SK-N-SH (cell line): ENCODE data around the gene CHST3. TPM values are rescaled to one million over a fixed set of nuclear protein-coding genes. Genes with fewer than 3 reads are reported as not detected.
"Not testable (repeated sequence)": the region's sequence is repeated elsewhere in the genome, so short reads cannot be mapped to it uniquely, and the experiment has no call there.

Source experiments
- CTCF ChIA-PET: fragments of 300-600, 350-600 bp; formaldehyde crosslinking; extraction: SDS; loops from one replicate; lab custom pipeline; 2021; lab: Yijun Ruan, JAX
- POLR2A ChIA-PET: fragments of 350-600 bp; sonication (Branson Sonifier 250); formaldehyde crosslinking; extraction: SDS; loops from one replicate; lab custom pipeline; 2020; ENCODE audit warnings: antibody characterized with exemption, inconsistent platforms; lab: Yijun Ruan, JAX
- DNase-seq: peaks from one replicate; pipeline ENCODE4 v3.0.0; 2012
- H2AFZ ChIP-seq: fragments of 200-600 bp; sonication (generic); 2 replicates; pipeline ENCODE4 v1.8.1; 2016; ENCODE audit warnings: antibody characterized with exemption, mild to moderate bottlenecking, low read depth
- H3F3A ChIP-seq: fragments of 200-600 bp; sonication (generic); replicated peaks from 2 replicates; pipeline ENCODE3; 2016; ENCODE audit warnings: antibody characterized with exemption, mild to moderate bottlenecking; ENCODE audit not compliant: insufficient read depth
- H3K27ac ChIP-seq, 2 experiments: fragments of 200-500 bp in 1 of 2; fragments of 200-600 bp in 1 of 2; sonication (Bioruptor generic) in 1 of 2; sonication (generic), shearing (Covaris generic) in 1 of 2; 2 replicates each; pipeline versions ENCODE4 v1.5.1 to v1.6.1; 2014 to 2016; ENCODE audit warnings: low read depth in 2 of 2, inconsistent platforms in 1 of 2, low read length in 1 of 2, mild to moderate bottlenecking in 1 of 2, mixed read lengths in 1 of 2
- H3K27me3 ChIP-seq: fragments of 200-600 bp; sonication (generic), shearing (Covaris generic); 2 replicates; pipeline ENCODE4 v1.6.1; 2016; ENCODE audit warnings: mixed run types; ENCODE audit not compliant: insufficient read depth
- H3K36me3 ChIP-seq, 2 experiments: fragments of 200-500 bp in 1 of 2; fragments of 200-600 bp in 1 of 2; sonication (Bioruptor generic) in 1 of 2; sonication (generic) in 1 of 2; replicated peaks in 1 of 2; 2 replicates each; pipeline versions ENCODE3 to v1.5.1; 2014 to 2016; ENCODE audit warnings: low read length in 1 of 2, mild to moderate bottlenecking in 1 of 2; ENCODE audit not compliant: insufficient read depth in 2 of 2, control insufficient read depth in 1 of 2
- H3K4me1 ChIP-seq, 2 experiments: fragments of 200-500 bp in 1 of 2; fragments of 200-600 bp in 1 of 2; sonication (Bioruptor generic) in 1 of 2; sonication (generic), shearing (Covaris generic) in 1 of 2; 2 replicates each; pipeline versions ENCODE4 v1.5.1 to v1.6.1; 2014 to 2016; ENCODE audit warnings: low read depth in 1 of 2, low read length in 1 of 2, mixed run types in 1 of 2; ENCODE audit not compliant: insufficient read depth in 2 of 2, control insufficient read depth in 1 of 2
- H3K4me2 ChIP-seq: fragments of 200-600 bp; sonication (generic), shearing (Covaris generic); 2 replicates; pipeline ENCODE4 v1.6.1; 2017; ENCODE audit warnings: mixed run types
- H3K4me3 ChIP-seq, 2 experiments: fragments of 200-500 bp in 1 of 2; fragments of 200-600 bp in 1 of 2; sonication (Bioruptor generic) in 1 of 2; sonication (generic), shearing (Covaris generic) in 1 of 2; 2 replicates each; pipeline versions ENCODE4 v1.5.1 to v1.8.1; 2014 to 2016; ENCODE audit warnings: low read depth in 2 of 2, inconsistent platforms in 1 of 2, low read length in 1 of 2, mild to moderate bottlenecking in 1 of 2, mixed read lengths in 1 of 2, moderate library complexity in 1 of 2
- H3K79me2 ChIP-seq: fragments of 200-600 bp; sonication (generic); 2 replicates; pipeline ENCODE4 v1.8.1; 2017; ENCODE audit warnings: mild to moderate bottlenecking; ENCODE audit not compliant: insufficient read depth
- H3K9ac ChIP-seq: fragments of 200-600 bp; sonication (generic); 2 replicates; pipeline ENCODE4 v1.6.1; 2017; ENCODE audit warnings: mixed run types
- H3K9me2 ChIP-seq: fragments of 200-600 bp; sonication (generic); 2 replicates; pipeline ENCODE4 v1.6.1; 2017; ENCODE audit warnings: mixed run types
- H3K9me3 ChIP-seq: fragments of 200-600 bp; sonication (generic); 2 replicates; pipeline ENCODE4 v1.6.1; 2017; ENCODE audit warnings: mixed run types, mild to moderate bottlenecking, moderate library complexity
- H4K20me1 ChIP-seq: fragments of 200-600 bp; sonication (generic); 2 replicates; pipeline ENCODE4 v1.6.1; 2017; ENCODE audit warnings: mild to moderate bottlenecking, mixed run types; ENCODE audit not compliant: insufficient read depth
- CHD2 ChIP-seq: fragments of 150-350 bp; IDR thresholded peaks from 2 replicates; pipeline ENCODE4 v1.6.1; 2018; ENCODE audit warnings: low read length; ENCODE audit not compliant: partially characterized antibody
- ELF1 ChIP-seq: IDR thresholded peaks from 2 replicates; pipeline ENCODE4 v1.4.0; 2012
- EP300 ChIP-seq, 2 experiments: IDR thresholded peaks; 2 replicates each; pipeline versions ENCODE4 v1.4.0 to v1.6.1; 2012; ENCODE audit warnings: borderline replicate concordance in 1 of 2, low read depth in 1 of 2, low read length in 1 of 2
- FOSL2 ChIP-seq: IDR thresholded peaks from 2 replicates; pipeline ENCODE4 v1.4.0; 2012; ENCODE audit warnings: low read depth, mild to moderate bottlenecking, moderate library complexity, borderline replicate concordance
- FOXJ3 ChIP-seq: sonication (generic); formaldehyde crosslinking; IDR thresholded peaks from 2 replicates; pipeline ENCODE4 v1.5.1; 2020; ENCODE audit warnings: mild to moderate bottlenecking, missing genetic modification reagents
- FOXM1 ChIP-seq: IDR thresholded peaks from 2 replicates; pipeline ENCODE4 v1.4.0; 2012; ENCODE audit warnings: low read depth, mild to moderate bottlenecking
- GATA2 ChIP-seq: sonication (generic); formaldehyde crosslinking; IDR thresholded peaks from 2 replicates; pipeline ENCODE4 v1.5.0; 2020; ENCODE audit warnings: mild to moderate bottlenecking, missing genetic modification reagents
- MEF2A ChIP-seq: IDR thresholded peaks from 2 replicates; pipeline ENCODE4 v1.4.0; 2012; ENCODE audit warnings: low read depth, borderline replicate concordance
- NFIC ChIP-seq: IDR thresholded peaks from 2 replicates; pipeline ENCODE4 v1.4.0; 2012; ENCODE audit warnings: borderline replicate concordance
- NRF1 ChIP-seq: IDR thresholded peaks from 2 replicates; pipeline ENCODE4 v1.6.1; 2012; ENCODE audit warnings: low read depth, mild to moderate bottlenecking, low read length
- RAD21 ChIP-seq: IDR thresholded peaks from 2 replicates; pipeline ENCODE4 v1.6.1; 2012; ENCODE audit warnings: mild to moderate bottlenecking, low read length
- RCOR1 ChIP-seq: fragments of 150-350 bp; IDR thresholded peaks from 2 replicates; pipeline ENCODE4 v1.6.1; 2017; ENCODE audit warnings: antibody characterized with exemption, low read length
- RFX5 ChIP-seq: IDR thresholded peaks from 2 replicates; pipeline ENCODE4 v1.6.1; 2012; ENCODE audit warnings: mild to moderate bottlenecking, improper control_type of control experiment, low read length
- SMC3 ChIP-seq: IDR thresholded peaks from 2 replicates; pipeline ENCODE4 v1.6.1; 2012; ENCODE audit warnings: low read depth, low read length, improper control_type of control experiment
- TAF1 ChIP-seq: IDR thresholded peaks from 2 replicates; pipeline ENCODE4 v1.6.1; 2012; ENCODE audit warnings: low read depth, mild to moderate bottlenecking, low read length, moderate library complexity, borderline replicate concordance
- TCF12 ChIP-seq: IDR thresholded peaks from 2 replicates; pipeline ENCODE4 v1.4.0; 2012
- TEAD4 ChIP-seq: IDR thresholded peaks from 2 replicates; pipeline ENCODE4 v1.4.0; 2012; ENCODE audit warnings: mild to moderate bottlenecking, borderline replicate concordance; ENCODE audit not compliant: insufficient read depth
- YY1 ChIP-seq: IDR thresholded peaks from 2 replicates; pipeline ENCODE4 v1.4.0; 2012; ENCODE audit warnings: low read depth, mild to moderate bottlenecking
- WGBS: methylation state at CpG from one replicate; pipeline ENCODE4 v1.1.6; 2017; ENCODE audit warnings: low lambda C conversion rate; 5-methylcytosine and 5-hydroxymethylcytosine counted together
- polyA plus RNA-seq, 3 experiments: library from polyadenylated mRNA; depleted of rRNA; stranded (reverse); fragments of >200 nt; gene quantifications; 2 replicates each; pipeline ENCODE4 v1.2.3, GENCODE V29; 2012
- TF ChIP-seq, protein P1 (sequence below): IDR thresholded peaks from 2 replicates; pipeline ENCODE4 v1.6.1; 2012; ENCODE audit warnings: mild to moderate bottlenecking, low read depth, low read length, moderate library complexity

Gene CHST3
- polyA plus RNA-seq, 1 of the 3 experiments (the other 2 are of a cell fraction) = 6.0 TPM

DNA sequence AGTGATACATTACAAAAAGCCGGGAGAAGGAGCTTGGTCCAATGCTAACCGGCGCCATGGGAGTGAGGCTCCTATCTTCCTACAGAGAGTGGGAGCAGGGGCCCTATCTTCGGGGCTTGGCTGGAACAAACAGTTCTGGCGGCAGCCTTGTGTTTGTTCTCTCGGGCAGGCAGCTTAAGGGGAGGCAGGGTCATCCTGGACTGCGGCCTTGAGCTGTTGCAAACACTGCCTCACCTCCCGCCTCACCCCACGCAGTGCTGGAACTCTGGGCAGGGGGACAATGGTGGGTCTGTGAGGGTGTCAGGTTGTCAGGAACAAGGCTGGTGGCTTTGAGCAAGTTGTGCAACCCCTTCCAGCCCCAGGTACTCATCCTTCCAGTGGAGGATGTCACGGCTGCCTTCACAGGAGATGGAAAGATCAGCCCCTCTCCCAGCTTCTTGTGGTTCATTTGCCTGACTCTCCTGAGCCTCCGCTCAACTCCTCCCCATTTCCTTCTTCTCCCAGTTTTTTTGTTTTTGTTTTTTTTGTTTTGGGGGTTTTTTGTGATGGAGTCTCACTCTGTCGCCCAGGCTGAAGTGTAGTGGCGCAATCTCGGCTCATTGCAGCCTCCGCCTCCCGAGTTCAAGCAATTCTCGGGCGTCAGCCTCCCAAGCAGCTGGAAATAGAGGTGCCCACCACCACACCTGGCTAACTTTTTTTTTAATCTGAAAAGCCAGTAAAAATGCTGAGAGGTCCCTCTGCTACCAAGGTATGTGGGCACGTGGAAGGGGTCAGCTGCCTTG, 66.8 kb downstream of the CHST3 start:
- Histone ChIP-seq H3K9ac (no peak overlapping the region), H2AFZ (no peak overlapping the region), H3K9me3 (no peaks in the 10 kb centered on the region), H3K79me2 (no peaks in the 10 kb centered on the region), H3K27me3 (no peaks in the 10 kb centered on the region), H3K27ac (no peak overlapping the region), H3K4me3 (no peak overlapping the region), H3K9me2 (no peaks in the 10 kb centered on the region), H3F3A (no peaks in the 10 kb centered on the region), H3K4me1 (no peaks in the 10 kb centered on the region; a peak in 1 of 4 replicates), H3K36me3 (no peaks in the 10 kb centered on the region), H3K4me2 (no peak overlapping the region)
- CTCF ChIA-PET = interaction anchor here (0.7 to 2.3 kb wide), 3 partner anchors 14 to 135 kb away, joined by 3 to 9 read pairs (median 4); no protein-coding TSS in a partner anchor
- 84% methylated on average over 14 of the region's 19 CpGs for WGBS
- no peak for DNase-seq
- TF ChIP-seq RCOR1 (no peak), CHD2 (no peak), GATA2 (CRISPR knock-in tag) (no peak), RFX5 (no peak), NRF1 (no peak), SMC3 (no peak), RAD21 (no peak)
- TF ChIP-seq, all 33 proteins: peak for 0
- H4K20me1 ChIP-seq = no peaks in the 10 kb centered on the region
- POLR2A ChIA-PET = no interaction called here

DNA sequence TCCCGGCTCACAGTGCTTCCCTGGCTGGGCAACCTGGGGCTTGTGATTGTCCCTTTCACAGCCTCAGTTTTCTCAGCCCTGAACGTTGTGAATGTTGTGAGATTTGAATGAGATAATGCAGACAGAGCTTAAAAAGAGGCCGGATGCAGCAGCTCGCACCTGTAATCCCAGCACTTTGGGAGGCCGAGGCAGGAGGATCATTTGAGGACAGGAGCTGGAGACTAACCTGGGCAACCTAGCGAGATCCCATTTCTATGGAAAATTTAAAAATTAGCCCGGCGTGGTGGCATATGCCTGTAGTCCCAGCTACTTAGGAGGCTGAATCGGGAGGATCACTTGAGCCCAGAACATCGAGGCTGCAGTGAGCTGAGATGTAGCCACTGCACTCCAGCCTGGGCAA, 67.5 kb downstream of the CHST3 start:
- Histone ChIP-seq H3K4me1 (no peaks in the 10 kb centered on the region), H4K20me1 (no peaks in the 10 kb centered on the region), H3K9me3 (no peaks in the 10 kb centered on the region), H3K27me3 (no peaks in the 10 kb centered on the region), H2AFZ (no peak overlapping the region), H3K9me2 (no peaks in the 10 kb centered on the region), H3K27ac (no peak overlapping the region), H3K9ac (no peak overlapping the region), H3K36me3 (no peaks in the 10 kb centered on the region), H3K4me2 (no peak overlapping the region), H3K79me2 (no peaks in the 10 kb centered on the region), H3K4me3 (no peak overlapping the region), H3F3A (no peaks in the 10 kb centered on the region)
- CTCF ChIA-PET = interaction anchor here (2.3 kb wide), 1 partner anchor 135 kb away, joined by 9 read pairs; no protein-coding TSS in a partner anchor
- POLR2A ChIA-PET = no interaction called here
- WGBS = 79% methylated on average over 10 of the region's 10 CpGs
- TF ChIP-seq FOXJ3 (no peak), TAF1 (no peak), TEAD4 (no peak), MEF2A (no peak), EP300 (IDR thresholded peaks at IDR 0.05; ENCODE audit: borderline replicate concordance in 1 of 2, low read depth in 1 of 2, low read length in 1 of 2) (no peak), NFIC (no peak), FOSL2 (no peak), FOXM1 (no peak), YY1 (no peak), NRF1 (no peak), ELF1 (no peak), TCF12 (no peak)
- TF ChIP-seq, protein P1, sequence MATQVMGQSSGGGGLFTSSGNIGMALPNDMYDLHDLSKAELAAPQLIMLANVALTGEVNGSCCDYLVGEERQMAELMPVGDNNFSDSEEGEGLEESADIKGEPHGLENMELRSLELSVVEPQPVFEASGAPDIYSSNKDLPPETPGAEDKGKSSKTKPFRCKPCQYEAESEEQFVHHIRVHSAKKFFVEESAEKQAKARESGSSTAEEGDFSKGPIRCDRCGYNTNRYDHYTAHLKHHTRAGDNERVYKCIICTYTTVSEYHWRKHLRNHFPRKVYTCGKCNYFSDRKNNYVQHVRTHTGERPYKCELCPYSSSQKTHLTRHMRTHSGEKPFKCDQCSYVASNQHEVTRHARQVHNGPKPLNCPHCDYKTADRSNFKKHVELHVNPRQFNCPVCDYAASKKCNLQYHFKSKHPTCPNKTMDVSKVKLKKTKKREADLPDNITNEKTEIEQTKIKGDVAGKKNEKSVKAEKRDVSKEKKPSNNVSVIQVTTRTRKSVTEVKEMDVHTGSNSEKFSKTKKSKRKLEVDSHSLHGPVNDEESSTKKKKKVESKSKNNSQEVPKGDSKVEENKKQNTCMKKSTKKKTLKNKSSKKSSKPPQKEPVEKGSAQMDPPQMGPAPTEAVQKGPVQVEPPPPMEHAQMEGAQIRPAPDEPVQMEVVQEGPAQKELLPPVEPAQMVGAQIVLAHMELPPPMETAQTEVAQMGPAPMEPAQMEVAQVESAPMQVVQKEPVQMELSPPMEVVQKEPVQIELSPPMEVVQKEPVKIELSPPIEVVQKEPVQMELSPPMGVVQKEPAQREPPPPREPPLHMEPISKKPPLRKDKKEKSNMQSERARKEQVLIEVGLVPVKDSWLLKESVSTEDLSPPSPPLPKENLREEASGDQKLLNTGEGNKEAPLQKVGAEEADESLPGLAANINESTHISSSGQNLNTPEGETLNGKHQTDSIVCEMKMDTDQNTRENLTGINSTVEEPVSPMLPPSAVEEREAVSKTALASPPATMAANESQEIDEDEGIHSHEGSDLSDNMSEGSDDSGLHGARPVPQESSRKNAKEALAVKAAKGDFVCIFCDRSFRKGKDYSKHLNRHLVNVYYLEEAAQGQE = no peak
- no peak for DNase-seq

DNA sequence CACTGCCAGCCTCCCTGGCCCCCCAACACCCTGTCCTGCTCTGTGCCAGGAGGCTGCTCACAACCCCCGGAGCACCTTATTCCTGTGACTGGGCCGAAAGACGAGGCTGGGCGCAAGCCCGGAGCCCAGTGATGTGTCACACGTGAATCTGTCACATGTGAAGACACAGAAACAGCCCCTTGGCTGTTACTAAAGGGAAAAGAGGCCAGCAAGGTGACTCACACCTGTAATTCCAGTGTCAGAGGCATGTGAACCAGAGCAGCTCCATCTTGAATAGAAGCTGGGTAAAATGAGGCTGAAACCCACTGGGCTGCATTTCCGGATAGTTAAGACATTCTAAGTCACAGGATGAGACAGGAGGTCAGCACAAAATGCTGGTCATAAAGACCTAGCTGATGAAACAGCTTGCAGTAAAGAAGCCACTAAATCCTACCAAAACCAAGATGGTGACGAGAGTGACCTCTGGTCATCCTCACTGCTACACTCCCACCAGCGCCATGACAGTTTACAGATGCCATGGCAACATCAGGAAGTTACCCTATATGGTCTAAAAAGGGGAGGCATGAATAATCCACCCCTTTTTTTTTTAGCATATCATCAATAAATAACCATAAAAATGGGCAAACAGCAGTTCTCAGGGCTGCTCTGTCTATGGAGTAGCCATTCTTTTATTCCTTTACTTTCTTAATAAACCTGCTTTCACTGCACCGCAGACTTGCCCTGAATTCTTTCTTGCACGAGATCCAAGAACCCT, 68.4 kb downstream of the CHST3 start:
- H2AFZ ChIP-seq, H3K4me2 ChIP-seq, H4K20me1 ChIP-seq, H3K27me3 ChIP-seq, DNase-seq, H3K9ac ChIP-seq, H3K9me3 ChIP-seq, H3F3A ChIP-seq, POLR2A ChIA-PET, H3K4me3 ChIP-seq, H3K79me2 ChIP-seq, H3K9me2 ChIP-seq, H3K4me1 ChIP-seq, H3K36me3 ChIP-seq, H3K27ac ChIP-seq: not testable (repeated sequence)
- CTCF ChIA-PET = interaction anchor here (2.3 kb wide), 1 partner anchor 136 kb away, joined by 9 read pairs; no protein-coding TSS in a partner anchor
- WGBS = 64% methylated on average over 7 of the region's 11 CpGs
